H1 (cell line): ENCODE data around the gene NR1H3. TPM values are rescaled to one million over a fixed set of nuclear protein-coding genes. Genes with fewer than 3 reads are reported as not detected.

Experiments
- CTCF ChIA-PET: fragments of 300-600 bp; sonication (Branson Sonifier 250); formaldehyde crosslinking; loops from one replicate; lab custom pipeline; 2021; ENCODE audit not compliant: partially characterized antibody; lab: Charles Lee
- POLR2A ChIA-PET: fragments of 300-600 bp; sonication (Branson Sonifier 250); formaldehyde crosslinking; loops from one replicate; lab custom pipeline; 2021; ENCODE audit warnings: inconsistent platforms; ENCODE audit not compliant: partially characterized antibody; lab: Charles Lee
- DNase-seq, 2 experiments: peaks; one replicate each; pipeline versions ENCODE4 v3.0.0 to v3.0.0-alpha.2; 2010 to 2022; ENCODE audit warnings: low spot score in 2 of 2, low read depth in 1 of 2, mixed read lengths in 1 of 2
- FAIRE-seq: peaks from 2 replicates; lab custom pipeline; 2011; peaks lifted over from hg19 to GRCh38; lab: Jason Lieb, UNC
- H2AFZ ChIP-seq: 2 replicates; pipeline ENCODE4 v1.8.1; 2012; ENCODE audit warnings: low read length, inconsistent platforms
- H2AK5ac ChIP-seq: 2 replicates; pipeline ENCODE4 v1.6.1; 2013; ENCODE audit warnings: low read depth, low read length
- H2BK120ac ChIP-seq: replicated peaks from 2 replicates; pipeline ENCODE3; 2013; ENCODE audit warnings: low read depth, low read length, inconsistent platforms
- H2BK12ac ChIP-seq: 2 replicates; pipeline ENCODE4 v1.6.1; 2013; ENCODE audit warnings: low read depth, low read length
- H2BK15ac ChIP-seq: 2 replicates; pipeline ENCODE4 v1.6.1; 2013; ENCODE audit warnings: low read length
- H2BK20ac ChIP-seq: 2 replicates; pipeline ENCODE4 v1.6.1; 2013; ENCODE audit warnings: low read length
- H2BK5ac ChIP-seq: 2 replicates; pipeline ENCODE4 v1.6.1; 2013; ENCODE audit warnings: low read depth, low read length
- H3K14ac ChIP-seq: 2 replicates; pipeline ENCODE4 v1.6.1; 2013; ENCODE audit warnings: inconsistent platforms; ENCODE audit not compliant: insufficient read length
- H3K18ac ChIP-seq: 2 replicates; pipeline ENCODE4 v1.6.1; 2013; ENCODE audit warnings: low read length; ENCODE audit errors: extremely low read depth
- H3K23ac ChIP-seq: 2 replicates; pipeline ENCODE4 v1.6.1; 2013; ENCODE audit warnings: inconsistent platforms; ENCODE audit not compliant: insufficient read length
- H3K23me2 ChIP-seq: 2 replicates; pipeline ENCODE4 v1.6.1; 2013; ENCODE audit warnings: low read depth, low read length
- H3K27ac ChIP-seq: 2 replicates; pipeline ENCODE4 v1.6.1; 2011; ENCODE audit warnings: low read depth, low read length, inconsistent platforms
- H3K27me3 ChIP-seq, 4 experiments: replicated peaks in 1 of 4; 1 replicate in 1 of 4; 2 replicates in 3 of 4; pipeline versions ENCODE4 v1.6.1 to v1.8.1; 2011 to 2013; ENCODE audit warnings: low read length in 3 of 4, mild to moderate bottlenecking in 3 of 4, inconsistent platforms in 2 of 4, mixed read lengths in 2 of 4, moderate library complexity in 1 of 4; ENCODE audit not compliant: control insufficient read depth in 3 of 4, insufficient read depth in 3 of 4; ENCODE audit errors: extremely low read depth in 1 of 4
- H3K36me3 ChIP-seq, 4 experiments: 2 replicates each; pipeline versions ENCODE4 v1.6.1 to v1.8.1; 2011 to 2013; ENCODE audit warnings: mild to moderate bottlenecking in 4 of 4, low read length in 3 of 4, moderate library complexity in 2 of 4, control low read depth in 1 of 4, inconsistent platforms in 1 of 4; ENCODE audit not compliant: insufficient read depth in 4 of 4, control insufficient read depth in 2 of 4
- H3K4ac ChIP-seq: replicated peaks from 2 replicates; pipeline ENCODE3; 2013; ENCODE audit warnings: low read length, low read depth, mixed read lengths, inconsistent platforms; ENCODE audit not compliant: insufficient read length
- H3K4me1 ChIP-seq, 4 experiments: replicated peaks in 1 of 4; 1 replicate in 1 of 4; 2 replicates in 3 of 4; pipeline versions ENCODE4 v1.6.1 to v1.8.1; 2011 to 2013; ENCODE audit warnings: low read length in 3 of 4, inconsistent platforms in 2 of 4, mixed read lengths in 1 of 4; ENCODE audit not compliant: insufficient read depth in 4 of 4, control insufficient read depth in 3 of 4
- H3K4me2 ChIP-seq, 2 experiments: 2 replicates each; pipeline versions ENCODE4 v1.6.1 to v1.8.1; 2011 to 2013; ENCODE audit warnings: low read depth in 2 of 2, low read length in 2 of 2, control low read depth in 1 of 2, inconsistent platforms in 1 of 2, mild to moderate bottlenecking in 1 of 2; ENCODE audit not compliant: insufficient read depth in 1 of 2
- H3K4me3 ChIP-seq, 4 experiments: fragments of 200-600, 300-600 bp in 1 of 4; sonication (generic), shearing (Covaris generic), sonication (Bioruptor Twin) in 1 of 4; 2 replicates each; pipeline versions ENCODE4 v1.5.1 to v1.8.1; 2011 to 2016; ENCODE audit warnings: low read length in 4 of 4, low read depth in 3 of 4, control low read depth in 2 of 4, inconsistent platforms in 2 of 4, mild to moderate bottlenecking in 2 of 4, mixed read lengths in 1 of 4, moderate library complexity in 1 of 4; ENCODE audit not compliant: insufficient read depth in 2 of 4; ENCODE audit errors: extremely low read depth in 1 of 4
- H3K56ac ChIP-seq: replicated peaks from 2 replicates; pipeline ENCODE3; 2013; ENCODE audit warnings: low read depth, mild to moderate bottlenecking, mixed read lengths, low read length, inconsistent platforms; ENCODE audit not compliant: insufficient read length
- H3K79me1 ChIP-seq: 2 replicates; pipeline ENCODE4 v1.6.1; 2013; ENCODE audit warnings: low read depth, low read length, control low read depth
- H3K79me2 ChIP-seq, 2 experiments: 2 replicates each; pipeline versions ENCODE4 v1.6.1 to v1.8.1; 2012 to 2013; ENCODE audit warnings: low read length in 2 of 2, mild to moderate bottlenecking in 2 of 2, inconsistent platforms in 1 of 2; ENCODE audit not compliant: insufficient read depth in 2 of 2, control insufficient read depth in 1 of 2
- H3K9ac ChIP-seq, 4 experiments: replicated peaks in 1 of 4; 1 replicate in 1 of 4; 2 replicates in 3 of 4; pipeline versions ENCODE4 v1.6.1 to v1.8.1; 2011 to 2013; ENCODE audit warnings: low read depth in 3 of 4, low read length in 3 of 4, control low read depth in 2 of 4, mild to moderate bottlenecking in 2 of 4, moderate library complexity in 2 of 4, inconsistent platforms in 1 of 4; ENCODE audit errors: extremely low read depth in 1 of 4
- H3K9me3 ChIP-seq, 2 experiments: 2 replicates each; pipeline versions ENCODE4 v1.6.1 to v1.8.1; 2012 to 2013; ENCODE audit warnings: mild to moderate bottlenecking in 2 of 2, moderate library complexity in 2 of 2, control low read depth in 1 of 2, inconsistent platforms in 1 of 2, low read depth in 1 of 2, low read length in 1 of 2, mixed read lengths in 1 of 2; ENCODE audit not compliant: insufficient read depth in 2 of 2
- H4K20me1 ChIP-seq, 2 experiments: replicated peaks in 1 of 2; 2 replicates each; pipeline versions ENCODE3 to v1.8.1; 2011 to 2013; ENCODE audit warnings: inconsistent platforms in 2 of 2, low read length in 2 of 2, mild to moderate bottlenecking in 1 of 2; ENCODE audit not compliant: insufficient read depth in 2 of 2, control insufficient read depth in 1 of 2
- H4K5ac ChIP-seq: 2 replicates; pipeline ENCODE4 v1.6.1; 2013; ENCODE audit warnings: low read length, low read depth, mixed read lengths, inconsistent platforms; ENCODE audit not compliant: insufficient read length
- H4K8ac ChIP-seq: 2 replicates; pipeline ENCODE4 v1.8.0; 2013; ENCODE audit warnings: mild to moderate bottlenecking, moderate library complexity, low read length, inconsistent platforms; ENCODE audit not compliant: insufficient read depth; ENCODE audit errors: extremely low read depth
- H4K91ac ChIP-seq: replicated peaks from 2 replicates; pipeline ENCODE3; 2013; ENCODE audit warnings: low read length, mixed read lengths, inconsistent platforms; ENCODE audit not compliant: insufficient read length
- BCL11A ChIP-seq, 2 experiments: IDR thresholded peaks; one replicate each; pipeline ENCODE4 v1.6.1; 2011; ENCODE audit warnings: low read depth in 2 of 2, low read length in 2 of 2, mild to moderate bottlenecking in 2 of 2
- EP300 ChIP-seq, 2 experiments: IDR thresholded peaks; 1 replicate in 1 of 2; 2 replicates in 1 of 2; pipeline ENCODE4 v1.6.1; 2011 to 2012; ENCODE audit warnings: low read depth in 2 of 2, low read length in 2 of 2, mild to moderate bottlenecking in 2 of 2, borderline replicate concordance in 1 of 2, inconsistent platforms in 1 of 2, moderate library complexity in 1 of 2
- FOSL1 ChIP-seq: IDR thresholded peaks from 2 replicates; pipeline ENCODE4 v1.6.1; 2011; ENCODE audit warnings: mild to moderate bottlenecking, low read depth, low read length, moderate library complexity; ENCODE audit not compliant: insufficient read depth
- HDAC2 ChIP-seq, 2 experiments: fragments of 300-600 bp in 1 of 2; sonication (generic) in 1 of 2; IDR thresholded peaks; 2 replicates each; pipeline ENCODE4 v1.6.1; 2011 to 2012; ENCODE audit warnings: low read depth in 2 of 2, low read length in 2 of 2, mild to moderate bottlenecking in 2 of 2, moderate library complexity in 2 of 2, borderline replicate concordance in 1 of 2, inconsistent platforms in 1 of 2
- POLR2AphosphoS5 ChIP-seq: IDR thresholded peaks from 2 replicates; pipeline ENCODE4 v1.6.1; 2011; ENCODE audit warnings: low read depth, low read length
- RBBP5 ChIP-seq: IDR thresholded peaks from 2 replicates; pipeline ENCODE4 v1.7.1; 2012; ENCODE audit warnings: low read depth, mild to moderate bottlenecking, inconsistent platforms, low read length, moderate library complexity, borderline replicate concordance
- RNF2 ChIP-seq: fragments of 200-900, 300-1000 bp; sonication (generic); IDR thresholded peaks from 2 replicates; pipeline ENCODE4 v1.7.1; 2016; ENCODE audit warnings: borderline replicate concordance, low read depth, mild to moderate bottlenecking, antibody characterized with exemption, low read length; ENCODE audit not compliant: poor library complexity, severe bottlenecking; ENCODE audit errors: missing control alignments
- SAP30 ChIP-seq: fragments of 300-600 bp; sonication (generic); IDR thresholded peaks from 2 replicates; pipeline ENCODE4 v1.7.1; 2012; ENCODE audit warnings: low read length, moderate library complexity, mild to moderate bottlenecking, inconsistent platforms; ENCODE audit not compliant: insufficient read depth, insufficient replicate concordance
- SP2 ChIP-seq: IDR thresholded peaks from 2 replicates; pipeline ENCODE4 v1.6.1; 2012; ENCODE audit warnings: mild to moderate bottlenecking, low read length, inconsistent platforms
- TAF1 ChIP-seq: IDR thresholded peaks from 2 replicates; pipeline ENCODE4 v1.6.1; 2011; ENCODE audit warnings: mild to moderate bottlenecking, low read depth, low read length
- TBP ChIP-seq: IDR thresholded peaks from 2 replicates; pipeline ENCODE4 v1.6.1; 2011; ENCODE audit warnings: low read depth, low read length, improper control_type of control experiment
- WGBS, 2 experiments: shearing (Covaris generic) in 1 of 2; methylation state at CpG; one replicate each; pipeline versions ENCODE4 v1.1.6 to v1.1.7; 2013 to 2015; ENCODE audit warnings: low lambda C conversion rate in 2 of 2, mixed read lengths in 2 of 2, inconsistent platforms in 1 of 2, low coverage in 1 of 2, missing lambda C conversion rate in 1 of 2; ENCODE audit not compliant: insufficient replicate concordance in 2 of 2, insufficient coverage in 1 of 2, insufficient read length in 1 of 2; ENCODE audit errors: extremely low coverage in 1 of 2, missing lambda C conversion rate in 1 of 2; 5-methylcytosine and 5-hydroxymethylcytosine counted together
- polyA plus RNA-seq, 7 experiments: library from polyadenylated mRNA; depleted of rRNA in 3 of 7; stranded (reverse) in 5 of 7; unstranded in 2 of 7; fragments of >200 nt in 5 of 7; fragments of 200-250 nt in 2 of 7; gene quantifications; 1 replicate in 5 of 7; 2 replicates in 1 of 7; 4 replicates in 1 of 7; pipeline versions ENCODE4 v1.2.1 to v1.2.3, GENCODE V29; 2011 to 2013; ENCODE audit warnings: missing spikeins in 2 of 7, mixed read lengths in 2 of 7
- total RNA-seq: library from RNA; stranded (reverse); fragmentation: NEBNext Ultra II Directional; extraction: Animal tissue kit (Norgen Biotek cat#: 25700); gene quantifications from 2 replicates; pipeline ENCODE4 v1.2.1, GENCODE V29; 2021

NR1H3 gene
- total and polyA plus RNA-seq, 2 of the 8 experiments (the other 6 are each of a cell fraction or from before 2014, with no cell fraction given): 19.9 to 42.1 TPM

DNA sequence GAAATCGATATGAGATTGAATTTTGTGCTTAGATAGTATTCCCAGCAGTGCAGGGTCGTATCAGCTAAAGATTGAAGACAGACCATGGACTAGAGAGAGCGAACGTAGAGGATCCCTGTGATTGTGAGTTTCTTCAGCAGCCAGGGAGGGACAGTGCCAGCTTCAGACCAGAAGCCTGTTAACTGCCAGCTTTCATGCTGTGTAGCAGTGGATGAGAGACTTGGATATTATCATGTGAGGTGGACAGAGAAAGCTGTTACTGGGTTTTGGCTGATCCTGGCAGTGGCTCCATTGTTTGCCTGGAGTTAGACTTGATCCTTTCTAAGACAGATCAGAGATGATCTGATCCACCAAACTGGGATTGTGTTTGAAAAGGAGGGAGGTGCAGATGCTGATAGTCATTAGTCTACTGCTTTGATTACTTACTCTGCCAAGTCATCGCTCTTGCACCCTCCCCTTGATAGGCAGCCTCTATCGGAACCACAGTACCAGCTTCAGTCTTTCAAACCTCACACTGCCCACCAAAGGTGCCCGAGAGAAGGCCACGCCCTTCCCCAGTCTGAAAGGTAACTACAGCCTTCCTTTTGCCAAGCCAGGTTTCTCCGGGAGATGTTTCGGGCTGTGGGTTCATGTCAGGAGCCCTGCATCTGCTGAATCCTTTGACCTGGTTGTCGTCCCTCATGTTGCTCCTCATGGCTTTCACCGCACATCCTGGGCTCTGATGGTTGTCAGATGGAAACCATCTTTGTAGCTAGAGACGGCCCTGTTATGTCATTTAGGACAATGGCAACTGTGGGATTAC lies 28.4 kb downstream of the NR1H3 start:
- Histone ChIP-seq H2BK12ac (no peak overlapping the region), H2AK5ac (no peak overlapping the region), H3K18ac (no peak overlapping the region), H3K4ac (no peak overlapping the region), H2BK20ac (no peak overlapping the region), H3K79me2 (no peaks in the 10 kb centered on the region), H2AFZ (no peak overlapping the region), H2BK5ac (no peak overlapping the region), H3K4me2 (no peak overlapping the region), H3K79me1 (no peaks in the 10 kb centered on the region), H3K23me2 (no peaks in the 10 kb centered on the region), H3K4me3 (no peak overlapping the region), H4K5ac (no peak overlapping the region), H4K8ac (no peak overlapping the region), H3K4me1 (no peaks in the 10 kb centered on the region), H4K91ac (no peak overlapping the region), H3K56ac (no peak overlapping the region), H2BK15ac (no peak overlapping the region), H3K27ac (no peak overlapping the region), H3K9me3 (no peaks in the 10 kb centered on the region), H3K27me3 (no peaks in the 10 kb centered on the region; a peak in 1 of 7 replicates), H3K9ac (no peak overlapping the region), H3K36me3 (peaks cover 34 to 74% (median 51%) of the 10 kb centered on the region in 4 experiments), H3K14ac (no peak overlapping the region), H4K20me1 (peaks cover 2 to 7% of the 10 kb centered on the region in 2 experiments), H3K23ac (no peak overlapping the region), H2BK120ac (no peak overlapping the region)
- ChIA-PET CTCF (interaction anchor here (0.7 to 1.2 kb wide), 3 partner anchors 21 to 181 kb away, joined by 3 read pairs; no protein-coding TSS in a partner anchor), POLR2A (no interaction called here)
- WGBS, 2 experiments: 94% methylated on average over 13 of the region's 13 CpGs; no CpG with 5 or more reads in 1 of the 2 experiments
- DNase-seq: no peak
- FAIRE-seq: no peak
- TF ChIP-seq TAF1 (no peak), RBBP5 (no peak), EP300 (IDR thresholded peaks at IDR 0.05; ENCODE audit: borderline replicate concordance in 1 of 2, low read depth in 2 of 2, low read length in 2 of 2) (no peak), BCL11A (IDR thresholded peaks at IDR 0.05; ENCODE audit: low read depth in 2 of 2, low read length in 2 of 2) (no peak), FOSL1 (no peak), SAP30 (no peak), TBP (no peak), HDAC2 (IDR thresholded peaks at IDR 0.05; ENCODE audit: borderline replicate concordance in 1 of 2, low read depth in 2 of 2, low read length in 2 of 2) (no peak), SP2 (no peak), POLR2AphosphoS5 (no peak), RNF2 (no peak)
